GM18502 (cell line): ENCODE measurements around the gene CYP3A5.
"Not testable (repeated sequence)": the region's sequence is repeated elsewhere in the genome, so short reads cannot be mapped to it uniquely, and the experiment has no call there.

Source experiments
- ATAC-seq: cut with Tn5 transposase; IDR thresholded peaks from one replicate; pipeline ENCODE4 v1.9.1; 2021; ENCODE audit warnings: mild to moderate bottlenecking; ENCODE audit not compliant: unreplicated experiment, poor library complexity

Gene CYP3A5

DNA sequence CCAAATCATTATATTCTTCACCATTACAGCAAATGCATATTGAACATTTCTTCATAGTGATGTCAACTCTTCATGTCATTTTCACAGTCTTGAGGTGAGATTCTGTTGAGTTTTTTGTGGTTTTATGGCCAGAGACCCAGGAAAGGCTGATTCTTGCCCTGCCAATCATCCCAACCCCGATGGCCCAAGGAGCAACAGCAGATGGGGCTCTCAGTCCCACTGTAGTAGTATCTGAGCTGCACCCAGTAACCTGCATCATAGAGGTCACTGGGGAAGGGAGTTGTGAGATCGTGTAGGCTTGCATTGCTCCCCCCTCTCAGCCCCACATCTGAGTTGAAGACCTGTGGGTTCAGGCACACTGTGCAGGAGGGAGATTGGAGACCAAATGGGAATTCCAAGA, 36.3 kb downstream of the CYP3A5 start:
- ATAC-seq: no peak

- no peak for ATAC-seq
These were observed 37.8 kb downstream of the CYP3A5 start for GRCh38 chr7:99642027-99642426.

- no peak for ATAC-seq
These were observed 40.5 kb downstream of the CYP3A5 start for GRCh38 chr7:99639267-99639666.

DNA sequence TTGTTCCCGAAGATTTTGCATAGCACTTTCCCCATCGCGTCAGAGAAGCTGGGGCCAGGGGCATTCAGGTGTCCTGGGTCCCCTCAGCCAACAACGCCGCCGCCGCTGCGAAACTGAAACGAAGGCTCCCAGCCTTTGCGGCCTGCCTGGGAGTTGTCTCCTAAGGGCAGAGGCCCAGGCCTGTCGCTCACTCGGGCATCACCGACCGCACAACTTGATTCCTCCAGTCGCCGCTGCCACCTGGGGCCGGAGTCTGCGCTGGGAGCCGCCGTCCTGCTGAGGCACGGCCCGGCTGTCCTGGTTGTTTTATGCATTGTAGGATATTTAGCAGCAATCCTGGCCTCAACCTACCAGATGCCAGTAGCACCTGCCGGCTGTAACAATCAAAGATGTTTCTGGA, 41.1 kb downstream of the CYP3A5 start:
- no peak for ATAC-seq

DNA sequence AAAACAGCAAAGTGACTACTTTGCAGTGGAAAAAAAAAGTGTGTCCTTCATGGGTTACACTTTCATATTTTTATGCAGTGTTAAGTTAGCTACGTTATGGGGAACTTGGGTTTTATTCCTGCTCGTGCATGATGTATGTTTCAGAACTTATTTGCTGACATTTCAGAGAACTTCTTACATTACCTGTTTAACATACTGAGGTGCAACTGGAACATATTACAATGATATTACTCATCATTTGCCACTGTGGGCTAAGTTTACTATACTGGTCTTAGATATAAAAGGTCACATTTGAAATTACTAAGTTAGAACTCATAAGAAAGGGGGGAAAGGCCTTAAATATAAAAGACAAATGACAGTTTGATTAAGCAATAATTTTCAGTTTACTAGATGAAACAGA, 42.4 kb downstream of the CYP3A5 start:
- not testable (repeated sequence) for ATAC-seq

DNA sequence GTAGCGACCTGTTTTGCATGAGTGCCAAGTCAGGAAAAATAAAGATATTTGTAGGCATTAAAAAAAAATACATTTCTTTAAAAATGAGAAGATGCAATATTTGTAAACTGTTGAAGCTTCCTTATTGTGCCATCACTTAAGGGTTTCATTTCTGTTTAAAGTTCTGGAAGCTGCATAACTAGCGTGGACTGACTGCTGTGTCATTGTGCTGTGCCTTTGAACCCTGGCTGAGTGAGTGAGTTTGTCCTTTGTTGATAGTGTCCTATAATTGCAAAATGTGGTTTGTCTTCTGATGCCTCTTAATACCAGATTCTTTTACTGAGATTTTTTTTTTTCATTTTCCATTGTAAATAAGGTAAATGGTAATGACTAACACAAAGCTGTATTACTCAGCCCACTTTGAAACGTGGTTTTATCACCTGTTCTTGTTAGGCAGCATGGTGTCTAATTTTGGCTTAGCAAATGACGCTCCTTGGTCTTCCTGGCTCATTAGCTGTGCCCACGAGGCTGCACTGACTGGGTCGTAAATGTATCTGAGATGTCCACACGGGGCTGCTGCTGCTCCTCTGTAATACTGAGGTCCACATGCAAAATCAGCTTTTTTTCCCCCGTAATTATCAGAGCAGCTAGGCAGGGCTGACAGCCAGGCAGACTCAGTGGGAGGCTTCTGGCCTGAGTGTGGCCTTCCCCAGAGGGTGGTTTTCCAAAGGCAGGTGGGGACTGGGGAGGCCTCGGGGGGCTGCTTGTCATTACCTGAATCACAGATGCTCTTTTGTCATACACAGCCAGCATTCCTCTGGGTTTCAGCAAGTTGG, 48.3 kb downstream of the CYP3A5 start:
- ATAC-seq: no peak

DNA sequence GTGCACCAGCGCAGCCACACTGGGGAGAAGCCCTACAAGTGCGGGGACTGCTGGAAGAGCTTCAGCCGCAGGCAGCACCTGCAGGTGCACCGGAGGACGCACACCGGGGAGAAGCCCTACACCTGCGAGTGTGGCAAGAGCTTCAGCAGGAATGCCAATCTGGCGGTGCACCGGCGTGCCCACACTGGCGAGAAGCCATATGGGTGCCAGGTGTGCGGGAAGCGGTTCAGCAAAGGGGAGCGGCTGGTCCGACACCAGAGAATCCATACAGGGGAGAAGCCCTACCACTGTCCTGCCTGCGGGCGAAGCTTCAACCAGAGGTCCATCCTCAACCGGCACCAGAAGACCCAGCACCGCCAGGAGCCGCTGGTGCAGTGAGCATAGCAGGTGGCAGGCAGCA, 50.2 kb downstream of the CYP3A5 start:
- no peak for ATAC-seq

GRCh38 chr7:99628471-99629465, 51.0 kb downstream of the CYP3A5 start:
- ATAC-seq: no peak

DNA sequence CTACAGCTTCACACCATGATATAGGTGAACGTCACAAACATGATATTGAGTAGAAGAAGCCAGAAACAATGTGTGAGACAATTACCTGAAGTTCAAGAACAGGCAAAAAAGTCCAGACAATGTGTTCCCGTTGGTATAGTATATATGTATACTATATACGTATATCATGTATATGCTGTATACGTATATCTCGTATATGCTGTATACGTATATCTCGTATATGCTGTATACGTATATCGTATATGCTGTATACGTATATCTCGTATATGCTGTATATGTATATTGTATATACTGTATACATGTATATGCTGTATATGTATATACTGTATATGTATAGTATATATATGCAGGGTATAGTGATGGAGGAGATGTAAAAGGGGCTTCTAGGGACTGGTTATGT, 52.3 kb downstream of the CYP3A5 start:
- ATAC-seq: no peak

GRCh38 chr7:99626661-99627060, 53.1 kb downstream of the CYP3A5 start:
- no peak for ATAC-seq

GRCh38 chr7:99625961-99626360, 53.8 kb downstream of the CYP3A5 start:
- ATAC-seq: no peak

- ATAC-seq: no peak
These were observed 54.5 kb downstream of the CYP3A5 start for GRCh38 chr7:99625321-99625720.

DNA sequence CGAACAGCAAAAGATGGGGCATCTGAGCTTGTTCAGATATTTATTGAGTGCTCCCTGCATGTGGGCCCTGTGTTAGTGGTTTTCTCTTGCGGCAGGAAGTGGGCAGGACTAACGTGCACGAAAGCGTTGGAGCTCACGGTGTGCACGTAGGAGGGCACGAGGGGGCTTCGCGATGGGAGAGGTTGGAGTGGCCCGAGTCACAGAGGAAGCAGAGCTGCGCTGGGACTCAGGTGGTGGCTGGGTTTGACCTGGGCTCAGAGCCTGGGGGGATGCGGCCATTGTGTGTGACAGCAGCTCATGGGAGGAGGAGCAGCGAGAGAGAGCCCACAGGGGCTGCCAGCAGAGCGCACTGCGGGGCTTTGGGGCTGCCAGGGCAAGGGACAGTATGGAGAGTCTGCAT, 55.3 kb downstream of the CYP3A5 start:
- ATAC-seq: no peak

- ATAC-seq: no peak
These were observed 55.9 kb downstream of the CYP3A5 start for GRCh38 chr7:99623702-99624447.

- no peak for ATAC-seq
These were observed 56.6 kb downstream of the CYP3A5 start for GRCh38 chr7:99623091-99623693.

DNA sequence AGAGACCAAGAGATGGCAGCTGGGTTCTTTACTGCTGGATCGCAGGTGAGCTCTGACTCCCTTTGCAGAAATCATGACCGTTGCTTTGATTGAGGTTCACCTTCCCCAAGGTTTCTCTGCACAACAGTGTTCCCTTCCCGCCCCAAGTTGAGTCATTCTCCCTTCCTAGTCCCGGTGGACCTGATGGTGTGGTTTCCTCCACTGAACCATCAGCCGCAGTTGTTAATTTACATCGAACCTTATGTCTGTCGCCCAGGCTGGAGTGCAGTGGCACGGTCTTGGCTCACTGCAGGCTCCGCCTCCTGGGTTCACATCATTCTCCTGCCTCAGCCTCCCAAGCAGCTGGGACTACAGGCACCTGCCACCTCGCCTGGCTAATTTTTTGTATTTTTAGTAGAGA, 57.2 kb downstream of the CYP3A5 start:
- ATAC-seq: no peak

DNA sequence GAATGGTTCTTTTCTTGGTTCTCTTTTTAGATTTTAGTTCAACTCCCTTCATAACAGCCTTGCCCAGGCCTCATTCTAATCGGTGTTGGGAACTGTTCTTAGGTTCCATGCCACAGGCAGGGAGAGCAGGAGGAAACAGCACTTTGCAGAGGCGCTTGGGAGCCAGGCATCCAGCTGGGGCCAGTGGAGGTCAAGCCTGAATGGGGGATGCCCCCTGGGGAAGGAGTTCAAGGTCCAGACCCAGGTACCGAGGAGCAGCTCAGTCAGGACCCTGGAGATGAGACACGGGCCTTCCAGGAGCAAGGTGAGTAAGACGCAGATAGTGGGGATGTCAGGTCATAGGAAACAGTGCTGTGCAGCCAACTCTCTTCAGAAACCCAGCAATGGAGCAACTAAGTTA, 58.5 kb downstream of the CYP3A5 start:
- no peak for ATAC-seq

GRCh38 chr7:99619571-99620130, 60.1 kb downstream of the CYP3A5 start:
- no peak for ATAC-seq

DNA sequence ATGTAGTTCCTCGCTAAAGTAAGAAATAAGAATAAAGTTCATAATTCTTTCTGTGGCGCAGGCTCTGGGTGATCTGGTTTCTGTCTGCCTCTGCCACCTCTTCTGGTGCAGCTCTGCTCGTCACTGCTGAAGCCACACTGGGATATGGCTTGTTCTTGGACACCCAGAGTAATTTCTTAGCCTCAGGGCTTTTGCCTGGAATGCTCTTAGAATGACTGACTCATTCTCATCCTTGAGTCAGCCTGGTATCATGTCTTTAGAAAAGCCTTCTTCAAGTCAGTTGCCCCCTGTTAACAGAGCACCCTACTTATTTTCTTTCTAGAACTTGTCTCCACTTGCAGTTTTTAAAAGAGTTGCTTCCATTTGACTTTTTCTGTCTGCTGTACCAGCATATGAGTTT, 61.1 kb downstream of the CYP3A5 start:
- ATAC-seq: no peak
